ENCODE data around the gene SUMO2.
A peak's percentile ranks its signal among the peaks of the same experiment; 100 is the strongest.
"Not testable (repeated sequence)": the region's sequence is repeated elsewhere in the genome, so short reads cannot be mapped to it uniquely, and the experiment has no call there.

The SUMO2 gene

GRCh38 chr17:75225016-75225415 is 42.3 kb upstream of the SUMO2 start:
- TF ChIP-seq CTCF (IDR thresholded peaks at IDR 0.05; ENCODE audit: low read length, missing control alignments), result no peak
- DNase-seq (ENCODE audit: low read depth), result no peak
- H3K4me3 ChIP-seq (replicated peaks; ENCODE audit: low read depth, low read length), result no peak overlapping the region

GRCh38 chr17:75219815-75220214 is 37.1 kb upstream of the SUMO2 start:
- H3K4me3 ChIP-seq (replicated peaks; ENCODE audit: low read depth, low read length), result no peak overlapping the region
- DNase-seq (ENCODE audit: low read depth), result no peak
- no peak for TF ChIP-seq CTCF (IDR thresholded peaks at IDR 0.05; ENCODE audit: low read length, missing control alignments)

- H3K4me3 ChIP-seq (replicated peaks; ENCODE audit: low read depth, low read length), result no peak overlapping the region
- no peak for DNase-seq (ENCODE audit: low read depth)
- no peak for TF ChIP-seq CTCF (IDR thresholded peaks at IDR 0.05; ENCODE audit: low read length, missing control alignments)
Observed at GRCh38 chr17:75218131-75218530, 35.4 kb upstream of the SUMO2 start.

DNA sequence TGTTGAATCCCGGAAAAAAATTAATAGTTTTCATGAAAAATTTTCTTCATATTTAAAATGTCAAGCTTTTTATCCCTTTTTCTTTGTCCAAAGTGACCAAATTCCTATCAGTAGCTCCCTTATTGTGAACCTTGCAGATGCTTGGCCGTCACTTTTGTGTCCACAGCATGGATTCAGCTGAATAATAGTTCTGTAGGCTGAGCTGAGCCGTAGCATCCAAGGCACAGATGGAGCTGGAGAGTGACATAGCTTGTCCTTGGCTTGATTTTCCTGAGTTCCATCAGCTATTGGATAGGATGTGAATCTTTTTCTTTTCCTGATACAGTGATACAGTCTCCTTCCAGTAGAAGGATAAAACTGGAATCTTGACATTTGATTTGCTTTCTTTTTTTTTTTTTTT is 26.3 kb upstream of the SUMO2 start:
- TF ChIP-seq CTCF (IDR thresholded peaks at IDR 0.05; ENCODE audit: low read length, missing control alignments), result no peak
- no peak overlapping the region for H3K4me3 ChIP-seq (replicated peaks; ENCODE audit: low read depth, low read length)
- no peak for DNase-seq (ENCODE audit: low read depth)

DNA sequence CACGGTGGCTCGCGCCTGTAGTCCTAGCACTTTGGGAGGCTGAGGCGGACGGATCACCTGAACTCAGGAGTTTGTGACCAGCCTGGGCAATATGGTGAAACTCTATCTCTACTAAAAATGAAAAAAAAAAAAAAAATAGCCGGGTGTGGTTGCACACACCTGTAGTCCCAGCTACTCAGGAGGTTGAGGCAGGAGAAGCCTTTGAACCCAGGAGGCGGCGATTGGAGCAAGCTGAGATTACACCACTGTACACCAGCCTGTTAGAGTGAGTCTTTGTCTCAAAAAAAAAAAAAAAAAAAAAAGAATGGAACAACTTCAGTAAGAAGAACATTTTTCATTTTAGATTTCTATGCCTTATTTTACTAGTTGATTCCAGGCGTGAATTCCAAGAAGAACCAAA is 25.4 kb upstream of the SUMO2 start:
- no peak for TF ChIP-seq CTCF (IDR thresholded peaks at IDR 0.05; ENCODE audit: low read length, missing control alignments)
- H3K4me3 ChIP-seq (replicated peaks; ENCODE audit: low read depth, low read length), result no peak overlapping the region
- DNase-seq (ENCODE audit: low read depth), result no peak

- no peak overlapping the region for H3K4me3 ChIP-seq (replicated peaks; ENCODE audit: low read depth, low read length)
- TF ChIP-seq CTCF (IDR thresholded peaks at IDR 0.05; ENCODE audit: low read length, missing control alignments), result no peak
- no peak for DNase-seq (ENCODE audit: low read depth)
Observed at GRCh38 chr17:75207760-75208159, 25.0 kb upstream of the SUMO2 start.

DNA sequence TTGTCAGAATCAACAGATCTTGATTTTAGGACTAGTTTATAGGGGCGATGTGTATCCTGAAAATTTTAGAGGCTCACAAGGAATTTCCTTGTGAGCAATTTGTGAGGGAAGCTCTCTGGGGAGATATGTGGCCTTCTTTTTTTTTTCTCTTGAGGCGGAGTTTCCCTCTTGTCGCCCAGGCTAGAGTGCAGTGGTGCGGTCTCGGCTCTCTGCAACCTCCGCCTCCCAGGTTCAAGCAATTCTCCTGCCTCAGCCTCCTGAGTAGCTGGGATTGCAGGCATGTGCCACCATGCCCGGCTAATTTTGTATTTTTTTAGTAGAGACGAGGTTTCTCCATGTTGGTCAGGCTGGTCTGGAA is 24.3 kb upstream of the SUMO2 start:
- H3K4me3 ChIP-seq (replicated peaks; ENCODE audit: low read depth, low read length); DNase-seq (ENCODE audit: low read depth): not testable (repeated sequence)

- TF ChIP-seq CTCF (IDR thresholded peaks at IDR 0.05; ENCODE audit: low read length, missing control alignments), result no peak
- DNase-seq (ENCODE audit: low read depth), result no peak
- H3K4me3 ChIP-seq (replicated peaks; ENCODE audit: low read depth, low read length), result peak overlapping the region; percentile 84
Observed at GRCh38 chr17:75205793-75206163, 23.0 kb upstream of the SUMO2 start.
